B cell (primary cell): ENCODE results near the gene PRKAA2. TPM values are rescaled to one million over a fixed set of nuclear protein-coding genes. Genes with fewer than 3 reads are reported as not detected.

Experiments
- ATAC-seq: fragments of 200-7000 bp; cut with Tn5 transposase; one replicate; pipeline ENCODE4 v1.10.0; 2021; ENCODE audit warnings: low read depth, mild to moderate bottlenecking, moderate number of reproducible peaks, moderate library complexity
- CTCF ChIA-PET: fragments of 350-600 bp; sonication (Branson Sonifier 250); formaldehyde crosslinking; loops from one replicate; lab custom pipeline; 2021; ENCODE audit warnings: antibody characterized with exemption, inconsistent platforms; lab: Charles Lee
- POLR2A ChIA-PET: fragments of 350-600 bp; sonication (Branson Sonifier 250); formaldehyde crosslinking; loops from one replicate; lab custom pipeline; 2021; ENCODE audit warnings: antibody characterized with exemption; lab: Charles Lee
- DNase-seq: peaks from one replicate; pipeline ENCODE4 v3.0.0; 2013
- H2AFZ ChIP-seq: 2 replicates; pipeline ENCODE4 v1.6.1; 2012; ENCODE audit warnings: mild to moderate bottlenecking, low read depth, low read length; ENCODE audit not compliant: insufficient read depth, poor library complexity, severe bottlenecking
- H3K27ac ChIP-seq, 2 donors: 1 replicate in 1 of 2; 2 replicates in 1 of 2; pipeline ENCODE4 v1.5.1; 2012 to 2013; ENCODE audit warnings: low read length in 2 of 2, mild to moderate bottlenecking in 2 of 2, moderate library complexity in 1 of 2
- H3K27me3 ChIP-seq, 4 experiments: fragments of 200-600 bp in 1 of 4; sonication (generic) in 1 of 4; replicated peaks in 1 of 4; 1 replicate in 2 of 4; 2 replicates in 2 of 4; pipeline versions ENCODE4 v1.6.1 to v1.7.0; 2013 to 2016; ENCODE audit warnings: low read length in 3 of 4, mild to moderate bottlenecking in 2 of 4, mixed read lengths in 1 of 4, moderate library complexity in 1 of 4; ENCODE audit not compliant: insufficient read depth in 4 of 4, control insufficient read depth in 3 of 4; ENCODE audit errors: control extremely low read depth in 1 of 4
- H3K36me3 ChIP-seq, 2 experiments: replicated peaks in 1 of 2; 1 replicate in 1 of 2; 2 replicates in 1 of 2; pipeline versions ENCODE4 v1.6.1 to v1.7.1; 2013; ENCODE audit warnings: low read length in 1 of 2; ENCODE audit not compliant: insufficient read depth in 2 of 2, control insufficient read depth in 1 of 2; ENCODE audit errors: control extremely low read depth in 1 of 2, extremely low read depth in 1 of 2
- H3K4me1 ChIP-seq, 2 donors: fragments of 200-600 bp in 1 of 2; sonication (generic) in 1 of 2; 1 replicate in 1 of 2; 2 replicates in 1 of 2; pipeline versions ENCODE4 v1.5.1 to v1.6.1; 2013 to 2017; ENCODE audit warnings: low read length in 2 of 2; ENCODE audit not compliant: control insufficient read depth in 2 of 2, insufficient read depth in 2 of 2
- H3K4me2 ChIP-seq: replicated peaks from 2 replicates; pipeline ENCODE3; 2012; ENCODE audit warnings: mild to moderate bottlenecking, low read depth, low read length; ENCODE audit not compliant: poor library complexity, severe bottlenecking
- H3K4me3 ChIP-seq, 5 experiments: fragments of 200-600 bp in 1 of 5; sonication (generic) in 1 of 5; 1 replicate in 3 of 5; 2 replicates in 2 of 5; pipeline versions ENCODE4 v1.5.1 to v1.7.0; 2011 to 2016; ENCODE audit warnings: low read length in 4 of 5, mild to moderate bottlenecking in 4 of 5, low read depth in 2 of 5, control low read depth in 1 of 5, moderate library complexity in 1 of 5; ENCODE audit not compliant: insufficient read depth in 1 of 5; ENCODE audit errors: control extremely low read depth in 1 of 5, extremely low read depth in 1 of 5
- H3K79me2 ChIP-seq: fragments of 200-600 bp; sonication (generic); one replicate; pipeline ENCODE4 v1.6.0; 2016; ENCODE audit warnings: low read length; ENCODE audit not compliant: control insufficient read depth, insufficient read depth
- H3K9ac ChIP-seq: fragments of 200-600 bp; sonication (generic); 2 replicates; pipeline ENCODE4 v1.6.1; 2017; ENCODE audit warnings: mild to moderate bottlenecking, low read length, moderate library complexity
- H3K9me3 ChIP-seq, 3 donors: one replicate each; pipeline versions ENCODE4 v1.6.1 to v1.7.1; 2013; ENCODE audit warnings: low read length in 2 of 3; ENCODE audit not compliant: control insufficient read depth in 2 of 3, insufficient read depth in 1 of 3; ENCODE audit errors: control extremely low read depth in 1 of 3
- H4K20me1 ChIP-seq: 2 replicates; pipeline ENCODE4 v1.6.0; 2012; ENCODE audit warnings: mild to moderate bottlenecking, low read length; ENCODE audit not compliant: insufficient read depth, control insufficient read depth, poor library complexity, severe bottlenecking
- H3K27ac Mint-ChIP-seq: one replicate; pipeline ENCODE4 v1.8.0; 2021; ENCODE audit warnings: mixed read lengths
- H3K27me3 Mint-ChIP-seq: one replicate; pipeline ENCODE4 v1.8.0; 2021; ENCODE audit warnings: mixed read lengths
- H3K4me1 Mint-ChIP-seq: one replicate; pipeline ENCODE4 v1.8.0; 2021; ENCODE audit warnings: mixed read lengths
- H3K4me3 Mint-ChIP-seq: one replicate; pipeline ENCODE4 v1.8.0; 2021; ENCODE audit warnings: mixed read lengths
- H3K9me3 Mint-ChIP-seq: one replicate; pipeline ENCODE4 v1.8.0; 2022; ENCODE audit warnings: mixed read lengths; ENCODE audit not compliant: insufficient read depth
- EZH2 ChIP-seq: IDR thresholded peaks from 2 replicates; pipeline ENCODE4 v1.6.1; 2012; ENCODE audit warnings: borderline replicate concordance, low read depth, mild to moderate bottlenecking, moderate library complexity, low read length; ENCODE audit not compliant: insufficient read depth, poor library complexity, severe bottlenecking
- WGBS: methylation state at CpG from one replicate; pipeline ENCODE4 v1.1.5; 2013; ENCODE audit warnings: missing lambda C conversion rate; ENCODE audit not compliant: insufficient coverage; 5-methylcytosine and 5-hydroxymethylcytosine counted together
- intact Hi-C: fragments of 100-400 bp; cut with micrococcal nuclease; formaldehyde crosslinking; loops from one replicate; pipeline ENCODE4 v1.10.0; 2022
- polyA plus RNA-seq: library from polyadenylated mRNA; depleted of rRNA; stranded (reverse); fragments of >200 nt; gene quantifications from 2 replicates; pipeline ENCODE4 v1.2.3, GENCODE V29; 2012
- total RNA-seq, 2 donors: library from RNA; stranded (reverse); fragments of 120-200 nt in 1 of 2; gene quantifications; 1 replicate in 1 of 2; 2 replicates in 1 of 2; pipeline versions ENCODE4 v1.2.3 to v1.2.4, GENCODE V29; 2013 to 2022
- TF ChIP-seq, protein P1 (sequence below): fragments of 200-600 bp; IDR thresholded peaks from one replicate; pipeline ENCODE4 v1.8.0; 2022; ENCODE audit warnings: antibody characterized with exemption, mild to moderate bottlenecking

Gene PRKAA2
- total and polyA plus RNA-seq, 2 donors (not counting 1 experiment from before 2014, with no cell fraction given): not detected

DNA sequence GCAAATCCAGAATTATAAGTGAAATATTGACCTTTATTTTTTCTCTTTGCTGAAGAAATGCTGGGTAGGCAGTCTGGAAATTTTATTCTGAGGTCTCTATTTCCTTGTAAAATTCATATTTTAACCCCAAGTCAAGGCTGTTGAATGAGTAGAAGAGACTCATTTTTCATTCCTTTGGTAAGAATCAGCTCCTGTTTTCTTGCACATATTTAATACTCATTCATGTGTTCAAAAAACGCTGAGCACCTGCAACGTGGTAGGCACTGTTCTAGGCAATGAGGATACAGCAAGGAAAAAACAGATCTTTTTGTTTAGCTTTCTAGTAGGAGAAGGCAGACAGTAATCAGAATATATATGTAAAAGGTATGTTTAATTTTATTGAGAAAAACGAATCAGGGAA lies 1.5 kb downstream of the PRKAA2 start:
- Histone ChIP-seq H3K36me3 (no peaks in the 10 kb centered on the region), H3K4me1 (peaks cover 12 to 14% of the 10 kb centered on the region in 2 donors), H3K27me3 (peaks cover 0 to 27% (median 15%) of the 10 kb centered on the region in 4 experiments), H3K79me2 (no peaks in the 10 kb centered on the region), H3K4me3 (no peak overlapping the region), H4K20me1 (no peaks in the 10 kb centered on the region), H3K9ac (no peak overlapping the region), H3K9me3 (peaks cover 0 to 3% (median 2%) of the 10 kb centered on the region in 3 donors), H3K27ac (no peak overlapping the region), H3K4me2 (no peak overlapping the region), H2AFZ (no peak overlapping the region)
- DNase-seq: no peak
- Mint-ChIP-seq H3K4me3 (no peak overlapping the region), H3K27me3 (peaks cover 50% of the 10 kb centered on the region), H3K27ac (no peak overlapping the region), H3K4me1 (peaks cover 20% of the 10 kb centered on the region), H3K9me3 (no peaks in the 10 kb centered on the region)
- ChIA-PET POLR2A (no interaction called here), CTCF (no interaction called here)
- intact Hi-C loops: no loop called here
- no peak for ATAC-seq
- 73% methylated on average over 2 of the region's 3 CpGs for WGBS
- TF ChIP-seq, protein P1, sequence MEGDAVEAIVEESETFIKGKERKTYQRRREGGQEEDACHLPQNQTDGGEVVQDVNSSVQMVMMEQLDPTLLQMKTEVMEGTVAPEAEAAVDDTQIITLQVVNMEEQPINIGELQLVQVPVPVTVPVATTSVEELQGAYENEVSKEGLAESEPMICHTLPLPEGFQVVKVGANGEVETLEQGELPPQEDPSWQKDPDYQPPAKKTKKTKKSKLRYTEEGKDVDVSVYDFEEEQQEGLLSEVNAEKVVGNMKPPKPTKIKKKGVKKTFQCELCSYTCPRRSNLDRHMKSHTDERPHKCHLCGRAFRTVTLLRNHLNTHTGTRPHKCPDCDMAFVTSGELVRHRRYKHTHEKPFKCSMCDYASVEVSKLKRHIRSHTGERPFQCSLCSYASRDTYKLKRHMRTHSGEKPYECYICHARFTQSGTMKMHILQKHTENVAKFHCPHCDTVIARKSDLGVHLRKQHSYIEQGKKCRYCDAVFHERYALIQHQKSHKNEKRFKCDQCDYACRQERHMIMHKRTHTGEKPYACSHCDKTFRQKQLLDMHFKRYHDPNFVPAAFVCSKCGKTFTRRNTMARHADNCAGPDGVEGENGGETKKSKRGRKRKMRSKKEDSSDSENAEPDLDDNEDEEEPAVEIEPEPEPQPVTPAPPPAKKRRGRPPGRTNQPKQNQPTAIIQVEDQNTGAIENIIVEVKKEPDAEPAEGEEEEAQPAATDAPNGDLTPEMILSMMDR: no peak
- TF ChIP-seq EZH2: no peak

DNA sequence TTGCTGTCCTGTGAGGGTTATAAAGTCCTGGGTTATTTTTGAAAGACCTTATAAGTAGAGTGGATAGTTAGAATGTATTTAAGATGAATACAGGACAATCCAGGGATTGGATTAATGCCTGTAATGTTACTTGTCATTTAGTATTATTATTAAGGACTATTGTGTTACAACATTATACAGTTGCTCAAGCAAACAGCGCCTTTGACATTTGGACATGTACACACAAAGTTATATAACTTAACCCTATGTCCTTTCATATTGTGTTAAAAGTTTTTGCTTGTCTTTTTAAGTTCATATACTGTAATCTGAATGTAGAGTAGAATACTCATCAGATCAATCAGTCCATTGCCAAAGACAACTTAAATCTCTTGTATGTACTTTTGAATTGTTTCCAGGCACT lies 2.0 kb downstream of the PRKAA2 start:
- H3K4me3 ChIP-seq: no peak overlapping the region
- no peak overlapping the region for H3K27ac Mint-ChIP-seq
- WGBS: no CpG with 5 or more reads among the region's 1 CpG
- peaks cover 47% of the 10 kb centered on the region for H3K27me3 Mint-ChIP-seq
- TF ChIP-seq, protein P1: no peak
- TF ChIP-seq EZH2: no peak
- no peak overlapping the region for H3K9ac ChIP-seq
- peaks cover 0 to 27% (median 15%) of the 10 kb centered on the region in 4 experiments for H3K27me3 ChIP-seq
- ChIA-PET CTCF (no interaction called here), POLR2A (no interaction called here)
- H3K36me3 ChIP-seq: no peaks in the 10 kb centered on the region
- H3K4me1 Mint-ChIP-seq: peaks cover 20% of the 10 kb centered on the region
- no peaks in the 10 kb centered on the region for H3K79me2 ChIP-seq
- peaks cover 12 to 14% of the 10 kb centered on the region in 2 donors for H3K4me1 ChIP-seq
- ATAC-seq (no peak), DNase-seq (no peak)
- H3K4me3 Mint-ChIP-seq: no peak overlapping the region
- no peak overlapping the region for H2AFZ ChIP-seq
- H3K9me3 ChIP-seq: peaks cover 0 to 3% (median 2%) of the 10 kb centered on the region in 3 donors
- no peak overlapping the region for H3K27ac ChIP-seq
- H3K9me3 Mint-ChIP-seq: no peaks in the 10 kb centered on the region
- no peaks in the 10 kb centered on the region for H4K20me1 ChIP-seq
- H3K4me2 ChIP-seq: no peak overlapping the region
- intact Hi-C loops: no loop called here
